ENCODE data around the gene TRAPPC10. TPM values are rescaled to one million over a fixed set of nuclear protein-coding genes. Genes with fewer than 3 reads are reported as not detected.

TRAPPC10 gene
- 21.0 and 23.1 TPM in 2 replicates for total RNA-seq (2014; rRNA removed; shearing (Covaris generic))
- 9.9 and 10.3 TPM in 2 replicates for polyA plus RNA-seq (2016; fragmentation: Nextera tagmentation; extraction: Ambion mirVana)

DNA sequence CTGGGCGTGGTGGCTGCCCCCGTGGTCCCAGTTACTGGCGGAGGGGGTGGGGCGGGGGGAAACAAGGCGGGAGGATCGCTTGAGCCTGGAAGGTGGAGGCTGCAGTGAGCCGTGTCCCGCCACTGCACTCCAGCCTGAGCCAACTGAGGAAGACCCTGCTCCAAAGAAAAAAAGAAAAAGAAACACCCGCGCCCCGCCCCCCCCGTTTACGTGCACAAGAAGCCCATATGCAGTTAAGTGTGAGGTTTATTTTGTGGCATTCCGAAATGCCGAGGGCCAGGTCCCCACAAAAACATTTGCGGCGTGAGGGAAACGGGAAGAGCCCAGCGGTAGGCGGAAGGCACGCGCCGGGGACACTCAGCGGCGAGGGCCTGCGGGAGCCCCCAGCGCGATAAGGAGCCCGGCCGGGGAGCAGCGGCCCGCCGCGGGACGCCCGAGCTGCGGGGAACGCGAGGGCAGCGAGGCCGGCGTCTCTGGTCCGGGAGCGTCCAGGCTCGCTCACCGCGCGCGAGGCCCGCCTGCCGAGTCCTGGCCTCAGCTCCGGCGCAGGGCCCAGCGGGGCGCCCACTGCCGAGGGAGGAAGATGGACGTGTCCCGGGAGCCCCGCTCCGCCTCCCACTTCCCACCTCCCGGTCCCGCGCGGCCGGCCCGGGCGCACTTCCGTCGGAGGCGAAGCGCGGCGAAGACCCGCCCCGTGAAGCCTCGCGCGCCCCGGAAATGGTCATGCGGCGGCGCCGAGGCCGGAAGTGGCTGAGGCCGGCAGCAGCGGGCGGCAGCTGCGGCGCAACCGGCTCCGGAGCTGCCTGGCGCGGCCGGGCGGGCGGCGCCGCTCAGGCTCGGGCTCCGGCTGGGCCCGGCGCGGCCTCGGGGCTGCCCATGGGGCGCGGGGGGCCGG lies at the start of gene TRAPPC10:
Gene TRAPPC10 (plus strand): TSS at position 731 of the 895 bp plus-strand sequence. CDS start 185 bp downstream, outside the sequence.
- Histone ChIP-seq H3K4me3 (peak within 1 kb of the TSS; percentile 95), H2AFZ (peak within 1 kb of the TSS; percentile 67), H3K79me2 (ENCODE audit: insufficient read depth) (peaks cover 52% of the 10 kb centered on the region), H3K4me1 (ENCODE audit: insufficient read depth) (peaks cover 43% of the 10 kb centered on the region), H3K9me3 (ENCODE audit: low read depth) (no peaks in the 10 kb centered on the region), H3K27me3 (replicated peaks; ENCODE audit: insufficient read depth) (no peaks in the 10 kb centered on the region), H3K9me2 (ENCODE audit: insufficient read depth) (no peaks in the 10 kb centered on the region), H4K20me1 (ENCODE audit: insufficient read depth) (peaks cover 10% of the 10 kb centered on the region; the same call in 1 of the 2 replicates), H3K4me2 (ENCODE audit: unreplicated experiment) (peak within 1 kb of the TSS; percentile 95), H3F3A (ENCODE audit: insufficient read depth) (peaks cover 29% of the 10 kb centered on the region), H3K9ac (peak within 1 kb of the TSS; percentile 93), H3K36me3 (ENCODE audit: low read depth) (no peaks in the 10 kb centered on the region), H3K27ac (peak within 1 kb of the TSS; percentile 77)
- 1% methylated on average over 45 to 52 of the region's 107 CpGs for WGBS, 2 experiments (ENCODE audit: low coverage in 1 of 2, low lambda C conversion rate in 2 of 2, missing lambda C conversion rate in 2 of 2)
- DNase-seq = peak; percentile 96
- in situ Hi-C loops (cut with MboI) = no loop called here
- no peak for TF ChIP-seq EZH2 (IDR thresholded peaks at IDR 0.05; ENCODE audit: insufficient read depth, poor library complexity, severe bottlenecking)
- no peak for TF ChIP-seq EZH2phosphoT487 (IDR thresholded peaks at IDR 0.05; ENCODE audit: insufficient read depth, low read depth)

DNA sequence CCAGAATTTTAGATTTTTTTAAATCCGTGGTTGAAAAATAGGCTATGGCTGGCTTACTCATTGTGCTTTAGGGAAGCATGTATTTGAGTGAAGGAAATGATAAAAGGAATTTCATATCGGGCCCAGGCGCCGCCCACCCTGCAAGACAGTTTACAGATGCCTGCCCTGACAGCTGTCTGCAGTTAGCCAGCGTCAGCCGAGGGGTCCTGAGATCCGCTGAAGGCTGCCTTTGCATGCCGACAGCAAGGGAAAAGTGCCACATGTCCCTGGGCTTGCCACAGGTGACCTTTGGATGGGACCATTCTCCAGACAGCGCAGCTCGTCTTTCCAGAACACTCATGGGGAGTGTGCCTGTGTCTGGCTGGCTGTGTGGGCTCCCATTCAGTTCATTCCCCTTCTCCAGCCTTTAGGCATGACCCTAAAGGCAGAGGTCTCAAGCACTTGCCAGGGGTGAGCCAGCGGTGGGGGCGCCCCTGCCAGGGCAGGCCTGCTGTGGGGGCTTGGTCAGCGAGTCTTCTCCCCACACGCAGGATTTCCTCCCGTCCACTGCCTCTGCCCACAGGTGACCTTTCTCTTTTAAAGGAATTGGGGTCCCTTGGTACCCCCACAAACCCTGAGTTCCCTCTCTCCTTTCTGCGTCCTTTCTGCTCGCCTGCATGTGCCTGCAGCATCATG lies 46.1 kb upstream of the TRAPPC10 start:
- no peaks in the 10 kb centered on the region for H3K9me2 ChIP-seq (ENCODE audit: insufficient read depth)
- in situ Hi-C loops (cut with MboI) = loop anchor here (10.0 kb wide), 1 partner anchor 141 kb away; no protein-coding TSS in a partner anchor
- TF ChIP-seq EZH2phosphoT487 (IDR thresholded peaks at IDR 0.05; ENCODE audit: insufficient read depth, low read depth) = no peak
- TF ChIP-seq EZH2 (IDR thresholded peaks at IDR 0.05; ENCODE audit: insufficient read depth, poor library complexity, severe bottlenecking) = no peak
- H3K4me2 ChIP-seq (ENCODE audit: unreplicated experiment) = no peak overlapping the region
- H3K36me3 ChIP-seq (ENCODE audit: low read depth) = peaks cover 6% of the 10 kb centered on the region; the same call in 1 of the 2 replicates
- H3K27me3 ChIP-seq (replicated peaks; ENCODE audit: insufficient read depth) = no peaks in the 10 kb centered on the region
- no peak overlapping the region for H3K9ac ChIP-seq
- DNase-seq = no peak
- no peak overlapping the region for H3K4me3 ChIP-seq
- no peaks in the 10 kb centered on the region for H3K4me1 ChIP-seq (ENCODE audit: insufficient read depth)
- H4K20me1 ChIP-seq (ENCODE audit: insufficient read depth) = no peaks in the 10 kb centered on the region
- H3K79me2 ChIP-seq (ENCODE audit: insufficient read depth) = no peaks in the 10 kb centered on the region
- 89% methylated on average over 17 of the region's 17 CpGs for WGBS, 2 experiments (ENCODE audit: low coverage in 1 of 2, low lambda C conversion rate in 2 of 2, missing lambda C conversion rate in 2 of 2)
- no peak overlapping the region for H3K27ac ChIP-seq
- no peak overlapping the region for H2AFZ ChIP-seq
- H3F3A ChIP-seq (ENCODE audit: insufficient read depth) = no peaks in the 10 kb centered on the region
- H3K9me3 ChIP-seq (ENCODE audit: low read depth) = no peaks in the 10 kb centered on the region

GRCh38 chr21:43966946-43967512 lies 45.1 kb upstream of the TRAPPC10 start:
- in situ Hi-C loops (cut with MboI) = loop anchor here (10.0 kb wide), 1 partner anchor 142 kb away; no protein-coding TSS in a partner anchor
- Histone ChIP-seq H3K4me3 (no peak overlapping the region), H3K4me2 (ENCODE audit: unreplicated experiment) (no peak overlapping the region), H3F3A (ENCODE audit: insufficient read depth) (no peaks in the 10 kb centered on the region), H3K27ac (no peak overlapping the region), H3K79me2 (ENCODE audit: insufficient read depth) (no peaks in the 10 kb centered on the region), H3K9ac (no peak overlapping the region), H3K9me3 (ENCODE audit: low read depth) (no peaks in the 10 kb centered on the region), H3K9me2 (ENCODE audit: insufficient read depth) (no peaks in the 10 kb centered on the region), H3K27me3 (replicated peaks; ENCODE audit: insufficient read depth) (no peaks in the 10 kb centered on the region), H4K20me1 (ENCODE audit: insufficient read depth) (no peaks in the 10 kb centered on the region), H3K36me3 (ENCODE audit: low read depth) (peaks cover 6% of the 10 kb centered on the region; the same call in 1 of the 2 replicates), H3K4me1 (ENCODE audit: insufficient read depth) (no peaks in the 10 kb centered on the region), H2AFZ (no peak overlapping the region)
- TF ChIP-seq EZH2 (IDR thresholded peaks at IDR 0.05; ENCODE audit: insufficient read depth, poor library complexity, severe bottlenecking) = no peak
- TF ChIP-seq EZH2phosphoT487 (IDR thresholded peaks at IDR 0.05; ENCODE audit: insufficient read depth, low read depth) = no peak
- WGBS, 2 experiments (ENCODE audit: low coverage in 1 of 2, low lambda C conversion rate in 2 of 2, missing lambda C conversion rate in 2 of 2) = 86% methylated on average over 17 to 18 of the region's 18 CpGs
- DNase-seq = no peak

- Histone ChIP-seq H3K9me3 (ENCODE audit: low read depth) (no peaks in the 10 kb centered on the region), H3K36me3 (ENCODE audit: low read depth) (peaks cover 6% of the 10 kb centered on the region; the same call in 1 of the 2 replicates), H3K9ac (no peak overlapping the region), H3K4me2 (ENCODE audit: unreplicated experiment) (no peak overlapping the region), H3F3A (ENCODE audit: insufficient read depth) (no peaks in the 10 kb centered on the region), H4K20me1 (ENCODE audit: insufficient read depth) (no peaks in the 10 kb centered on the region), H3K27ac (no peak overlapping the region), H3K9me2 (ENCODE audit: insufficient read depth) (no peaks in the 10 kb centered on the region), H3K4me1 (ENCODE audit: insufficient read depth) (no peaks in the 10 kb centered on the region), H3K4me3 (no peak overlapping the region), H3K27me3 (replicated peaks; ENCODE audit: insufficient read depth) (no peaks in the 10 kb centered on the region), H3K79me2 (ENCODE audit: insufficient read depth) (no peaks in the 10 kb centered on the region), H2AFZ (no peak overlapping the region)
- in situ Hi-C loops (cut with MboI) = loop anchor here (10.0 kb wide), 1 partner anchor 143 kb away; no protein-coding TSS in a partner anchor
- TF ChIP-seq EZH2phosphoT487 (IDR thresholded peaks at IDR 0.05; ENCODE audit: insufficient read depth, low read depth) (no peak), EZH2 (IDR thresholded peaks at IDR 0.05; ENCODE audit: insufficient read depth, poor library complexity, severe bottlenecking) (no peak)
- no peak for DNase-seq
- 94% methylated on average over 13 to 15 of the region's 15 CpGs for WGBS, 2 experiments (ENCODE audit: low coverage in 1 of 2, low lambda C conversion rate in 2 of 2, missing lambda C conversion rate in 2 of 2)
These were observed 44.1 kb upstream of the TRAPPC10 start for GRCh38 chr21:43967981-43968380.

All from GM23248 (cell line).